ENCODE measurements around the gene AK8.

GRCh38 chr9:132878695-132879456, 792 bp upstream of the AK8 start, which contains the start of gene SPACA9:
- TF ChIP-seq, protein P1, sequence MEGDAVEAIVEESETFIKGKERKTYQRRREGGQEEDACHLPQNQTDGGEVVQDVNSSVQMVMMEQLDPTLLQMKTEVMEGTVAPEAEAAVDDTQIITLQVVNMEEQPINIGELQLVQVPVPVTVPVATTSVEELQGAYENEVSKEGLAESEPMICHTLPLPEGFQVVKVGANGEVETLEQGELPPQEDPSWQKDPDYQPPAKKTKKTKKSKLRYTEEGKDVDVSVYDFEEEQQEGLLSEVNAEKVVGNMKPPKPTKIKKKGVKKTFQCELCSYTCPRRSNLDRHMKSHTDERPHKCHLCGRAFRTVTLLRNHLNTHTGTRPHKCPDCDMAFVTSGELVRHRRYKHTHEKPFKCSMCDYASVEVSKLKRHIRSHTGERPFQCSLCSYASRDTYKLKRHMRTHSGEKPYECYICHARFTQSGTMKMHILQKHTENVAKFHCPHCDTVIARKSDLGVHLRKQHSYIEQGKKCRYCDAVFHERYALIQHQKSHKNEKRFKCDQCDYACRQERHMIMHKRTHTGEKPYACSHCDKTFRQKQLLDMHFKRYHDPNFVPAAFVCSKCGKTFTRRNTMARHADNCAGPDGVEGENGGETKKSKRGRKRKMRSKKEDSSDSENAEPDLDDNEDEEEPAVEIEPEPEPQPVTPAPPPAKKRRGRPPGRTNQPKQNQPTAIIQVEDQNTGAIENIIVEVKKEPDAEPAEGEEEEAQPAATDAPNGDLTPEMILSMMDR (IDR thresholded peaks at IDR 0.05) = no peak
- TF ChIP-seq POLR2A (IDR thresholded peaks at IDR 0.05) (no peak), POLR2AphosphoS5 (IDR thresholded peaks at IDR 0.05; ENCODE audit: insufficient read depth in 1 of 2, low read depth in 1 of 2) (peak in 1 of 2 donors; percentile 63)

All from vagina (tissue), 2 donors.